MCF 10A (cell line): ENCODE results near the gene SASH1. TPM values are rescaled to one million over a fixed set of nuclear protein-coding genes. Genes with fewer than 3 reads are reported as not detected.

Experiments used
- BruUV-seq: library from RNA; stranded (reverse); fragments of 400-500 nt; replicated peaks from 2 replicates; lab custom pipeline; 2021; lab: Mats Ljungman, UMichigan
- CTCF ChIA-PET: fragments of 300-600 bp; sonication (Branson Sonifier 250); formaldehyde crosslinking; extraction: SDS; loops from one replicate; lab custom pipeline; 2021; ENCODE audit warnings: antibody characterized with exemption, inconsistent platforms; lab: Yijun Ruan, JAX
- POLR2A ChIA-PET: fragments of 300-600, 350-650 bp; sonication (Branson Sonifier 250); formaldehyde crosslinking; extraction: SDS; loops from one replicate; lab custom pipeline; 2020; ENCODE audit warnings: antibody characterized with exemption, inconsistent platforms; lab: Yijun Ruan, JAX
- DNase-seq: peaks from one replicate; pipeline ENCODE4 v3.0.0-alpha.2; 2018; ENCODE audit not compliant: unreplicated experiment
- H3K27ac Mint-ChIP-seq: one replicate; pipeline ENCODE4 v1.8.0; 2022; ENCODE audit warnings: mild to moderate bottlenecking, low read depth, mixed read lengths; ENCODE audit not compliant: unreplicated experiment
- H3K27me3 Mint-ChIP-seq: one replicate; pipeline ENCODE4 v1.8.0; 2022; ENCODE audit warnings: mixed read lengths; ENCODE audit not compliant: insufficient read depth, unreplicated experiment
- H3K36me3 Mint-ChIP-seq: one replicate; pipeline ENCODE4 v1.8.0; 2022; ENCODE audit warnings: mild to moderate bottlenecking, moderate library complexity, mixed read lengths; ENCODE audit not compliant: insufficient read depth, unreplicated experiment
- H3K4me1 Mint-ChIP-seq: one replicate; pipeline ENCODE4 v1.8.0; 2022; ENCODE audit warnings: mixed read lengths; ENCODE audit not compliant: insufficient read depth, unreplicated experiment
- H3K4me3 Mint-ChIP-seq: one replicate; pipeline ENCODE4 v1.8.0; 2022; ENCODE audit warnings: mild to moderate bottlenecking, moderate library complexity, mixed read lengths; ENCODE audit not compliant: unreplicated experiment
- H3K9me3 Mint-ChIP-seq: one replicate; pipeline ENCODE4 v1.8.0; 2022; ENCODE audit warnings: mixed read lengths; ENCODE audit not compliant: unreplicated experiment
- intact Hi-C: fragments of 100-400 bp; cut with micrococcal nuclease; formaldehyde crosslinking; loops from 2 replicates; pipeline ENCODE4 v1.14.1; 2022
- total RNA-seq: library from RNA; stranded (reverse); gene quantifications from 2 replicates; pipeline ENCODE4 v1.2.3, GENCODE V29; 2022
- TF ChIP-seq, protein P1 (sequence below): fragments of 200-600 bp; IDR thresholded peaks from one replicate; pipeline ENCODE4 v1.8.0; 2022; ENCODE audit warnings: antibody characterized with exemption, mild to moderate bottlenecking; ENCODE audit not compliant: unreplicated experiment

The SASH1 gene
- total RNA-seq, 1 experiment from 2014 or later, result 18.4 TPM

- ChIA-PET POLR2A (no interaction called here), CTCF (interaction anchor here (1.2 to 1.3 kb wide), 2 partner anchors 18 to 36 kb away, joined by 3 to 6 read pairs; no protein-coding TSS in a partner anchor)
- Mint-ChIP-seq H3K27ac (no peak overlapping the region), H3K27me3 (no peaks in the 10 kb centered on the region), H3K9me3 (no peaks in the 10 kb centered on the region), H3K4me3 (no peak overlapping the region), H3K4me1 (peaks cover 7% of the 10 kb centered on the region), H3K36me3 (no peaks in the 10 kb centered on the region)
- no TSS peak for BruUV-seq
- intact Hi-C loops, result no loop called here
- TF ChIP-seq, protein P1, sequence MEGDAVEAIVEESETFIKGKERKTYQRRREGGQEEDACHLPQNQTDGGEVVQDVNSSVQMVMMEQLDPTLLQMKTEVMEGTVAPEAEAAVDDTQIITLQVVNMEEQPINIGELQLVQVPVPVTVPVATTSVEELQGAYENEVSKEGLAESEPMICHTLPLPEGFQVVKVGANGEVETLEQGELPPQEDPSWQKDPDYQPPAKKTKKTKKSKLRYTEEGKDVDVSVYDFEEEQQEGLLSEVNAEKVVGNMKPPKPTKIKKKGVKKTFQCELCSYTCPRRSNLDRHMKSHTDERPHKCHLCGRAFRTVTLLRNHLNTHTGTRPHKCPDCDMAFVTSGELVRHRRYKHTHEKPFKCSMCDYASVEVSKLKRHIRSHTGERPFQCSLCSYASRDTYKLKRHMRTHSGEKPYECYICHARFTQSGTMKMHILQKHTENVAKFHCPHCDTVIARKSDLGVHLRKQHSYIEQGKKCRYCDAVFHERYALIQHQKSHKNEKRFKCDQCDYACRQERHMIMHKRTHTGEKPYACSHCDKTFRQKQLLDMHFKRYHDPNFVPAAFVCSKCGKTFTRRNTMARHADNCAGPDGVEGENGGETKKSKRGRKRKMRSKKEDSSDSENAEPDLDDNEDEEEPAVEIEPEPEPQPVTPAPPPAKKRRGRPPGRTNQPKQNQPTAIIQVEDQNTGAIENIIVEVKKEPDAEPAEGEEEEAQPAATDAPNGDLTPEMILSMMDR, result no peak
- no peak for DNase-seq
These were observed 252.9 kb downstream of the SASH1 start for GRCh38 chr6:148595550-148595949.

GRCh38 chr6:148596891-148597455 lies 254.3 kb downstream of the SASH1 start:
- Mint-ChIP-seq H3K9me3 (no peaks in the 10 kb centered on the region), H3K36me3 (no peaks in the 10 kb centered on the region)
- CTCF ChIA-PET, result interaction anchor here (0.6 to 2.1 kb wide), 2 partner anchors 19 to 410 kb away, joined by 3 to 7 read pairs; no protein-coding TSS in a partner anchor

GRCh38 chr6:148598724-148599123 lies 256.1 kb downstream of the SASH1 start:
- POLR2A ChIA-PET, result interaction anchor here (1.1 kb wide), 2 partner anchors 13 to 177 kb away, joined by 3 to 5 read pairs; no protein-coding TSS in a partner anchor
- DNase-seq, result no peak
- intact Hi-C loops, result no loop called here
- H3K4me3 Mint-ChIP-seq, result no peak overlapping the region
- H3K27ac Mint-ChIP-seq, result no peak overlapping the region
- CTCF ChIA-PET, result interaction anchor here (0.6 to 1.1 kb wide), 3 partner anchors 8 to 388 kb away, joined by 3 read pairs; no protein-coding TSS in a partner anchor
- no TSS peak for BruUV-seq
- H3K4me1 Mint-ChIP-seq, result peaks cover 5% of the 10 kb centered on the region
- H3K36me3 Mint-ChIP-seq, result no peaks in the 10 kb centered on the region
- TF ChIP-seq, protein P1, result no peak
- H3K27me3 Mint-ChIP-seq, result no peaks in the 10 kb centered on the region
- no peaks in the 10 kb centered on the region for H3K9me3 Mint-ChIP-seq

More at GRCh38 chr6:148596891-148597455, 254.3 kb downstream of the SASH1 start:
- POLR2A ChIA-PET, result interaction anchor here (0.6 kb wide), 1 partner anchor 9 kb away, joined by 3 read pairs; no protein-coding TSS in a partner anchor
- DNase-seq, result no peak
- Mint-ChIP-seq H3K4me3 (no peak overlapping the region), H3K27ac (no peak overlapping the region), H3K4me1 (peaks cover 5% of the 10 kb centered on the region), H3K27me3 (no peaks in the 10 kb centered on the region)
- TF ChIP-seq, protein P1, result no peak
- intact Hi-C loops, result no loop called here
- no TSS peak for BruUV-seq

GRCh38 chr6:148599967-148600426 lies 257.4 kb downstream of the SASH1 start:
- no TSS peak for BruUV-seq
- Mint-ChIP-seq H3K36me3 (no peaks in the 10 kb centered on the region), H3K4me3 (no peak overlapping the region), H3K9me3 (no peaks in the 10 kb centered on the region), H3K4me1 (peaks cover 4% of the 10 kb centered on the region), H3K27ac (no peak overlapping the region), H3K27me3 (no peaks in the 10 kb centered on the region)
- TF ChIP-seq, protein P1, result no peak
- ChIA-PET CTCF (no interaction called here), POLR2A (no interaction called here)
- intact Hi-C loops, result no loop called here
- no peak for DNase-seq
